ENCODE data around the gene ELP4. TPM values are rescaled to one million over a fixed set of nuclear protein-coding genes. Genes with fewer than 3 reads are reported as not detected.

Gene ELP4
- total and polyA plus RNA-seq, 12 donors = 10.5 to 30.4 (median 18.0) TPM

- Histone ChIP-seq H3K4me1 (replicated peaks in 1 of 2) (no peaks in the 10 kb centered on the region), H3K9me3 (replicated peaks in 1 of 3) (no peaks in the 10 kb centered on the region), H3K4me3 (no peak overlapping the region), H3K27me3 (no peaks in the 10 kb centered on the region), H3K27ac (no peak overlapping the region), H3K36me3 (replicated peaks in 1 of 2) (no peaks in the 10 kb centered on the region)
- intact Hi-C loops (cut with DNase I) = no loop called here
- TF ChIP-seq POLR2A (IDR thresholded peaks at IDR 0.05) (no peak), CTCF (IDR thresholded peaks at IDR 0.05) (no peak)
- DNase-seq = no peak
- 83 to 91% (median 89%) methylated on average over 4 of the region's 4 CpGs for WGBS, 4 donors
These were observed 25.9 kb downstream of the ELP4 start for GRCh38 chr11:31535479-31535878.

- H3K36me3 ChIP-seq (replicated peaks in 1 of 2) = no peaks in the 10 kb centered on the region
- no peaks in the 10 kb centered on the region for H3K27me3 ChIP-seq
- no peak overlapping the region for H3K4me3 ChIP-seq
- no peak for DNase-seq
- H3K9me3 ChIP-seq (replicated peaks in 1 of 3) = no peaks in the 10 kb centered on the region
- intact Hi-C loops (cut with DNase I) = no loop called here
- H3K27ac ChIP-seq = no peak overlapping the region
- no peak for TF ChIP-seq CTCF (IDR thresholded peaks at IDR 0.05)
- TF ChIP-seq POLR2A (IDR thresholded peaks at IDR 0.05) = no peak
- H3K4me1 ChIP-seq (replicated peaks in 1 of 2) = no peaks in the 10 kb centered on the region
These were observed 33.3 kb downstream of the ELP4 start for GRCh38 chr11:31542862-31543261.

- DNase-seq = no peak
- H3K4me3 ChIP-seq = no peak overlapping the region
- no peaks in the 10 kb centered on the region for H3K36me3 ChIP-seq (replicated peaks in 1 of 2)
- TF ChIP-seq POLR2A (IDR thresholded peaks at IDR 0.05) (no peak), CTCF (IDR thresholded peaks at IDR 0.05) (no peak)
- no peaks in the 10 kb centered on the region for H3K9me3 ChIP-seq (replicated peaks in 1 of 3)
- 82 to 98% (median 90%) methylated on average over 1 of the region's 1 CpG for WGBS, 4 donors
- H3K27me3 ChIP-seq = no peaks in the 10 kb centered on the region
- intact Hi-C loops (cut with DNase I) = no loop called here
- H3K27ac ChIP-seq = no peak overlapping the region
- H3K4me1 ChIP-seq (replicated peaks in 1 of 2) = peaks cover 0 to 13% of the 10 kb centered on the region in 2 donors
These were observed 46.4 kb downstream of the ELP4 start for GRCh38 chr11:31555938-31556337.

GRCh38 chr11:31558001-31558400 lies 48.4 kb downstream of the ELP4 start:
- no peak for DNase-seq
- intact Hi-C loops (cut with DNase I) = no loop called here
- Histone ChIP-seq H3K4me1 (replicated peaks in 1 of 2) (peaks cover 0 to 13% of the 10 kb centered on the region in 2 donors), H3K36me3 (replicated peaks in 1 of 2) (no peaks in the 10 kb centered on the region), H3K27me3 (no peaks in the 10 kb centered on the region), H3K27ac (no peak overlapping the region), H3K4me3 (no peak overlapping the region), H3K9me3 (replicated peaks in 1 of 3) (no peaks in the 10 kb centered on the region)
- TF ChIP-seq POLR2A (IDR thresholded peaks at IDR 0.05) = no peak
- TF ChIP-seq CTCF (IDR thresholded peaks at IDR 0.05) = no peak
- WGBS, 4 donors = 17 to 26% (median 20%) methylated on average over 2 of the region's 2 CpGs
